Measurements from ENCODE around the gene MYMX. TPM values are rescaled to one million over a fixed set of nuclear protein-coding genes. Genes with fewer than 3 reads are reported as not detected.

The MYMX gene
- polyA plus RNA-seq, 1 experiment = not detected

DNA sequence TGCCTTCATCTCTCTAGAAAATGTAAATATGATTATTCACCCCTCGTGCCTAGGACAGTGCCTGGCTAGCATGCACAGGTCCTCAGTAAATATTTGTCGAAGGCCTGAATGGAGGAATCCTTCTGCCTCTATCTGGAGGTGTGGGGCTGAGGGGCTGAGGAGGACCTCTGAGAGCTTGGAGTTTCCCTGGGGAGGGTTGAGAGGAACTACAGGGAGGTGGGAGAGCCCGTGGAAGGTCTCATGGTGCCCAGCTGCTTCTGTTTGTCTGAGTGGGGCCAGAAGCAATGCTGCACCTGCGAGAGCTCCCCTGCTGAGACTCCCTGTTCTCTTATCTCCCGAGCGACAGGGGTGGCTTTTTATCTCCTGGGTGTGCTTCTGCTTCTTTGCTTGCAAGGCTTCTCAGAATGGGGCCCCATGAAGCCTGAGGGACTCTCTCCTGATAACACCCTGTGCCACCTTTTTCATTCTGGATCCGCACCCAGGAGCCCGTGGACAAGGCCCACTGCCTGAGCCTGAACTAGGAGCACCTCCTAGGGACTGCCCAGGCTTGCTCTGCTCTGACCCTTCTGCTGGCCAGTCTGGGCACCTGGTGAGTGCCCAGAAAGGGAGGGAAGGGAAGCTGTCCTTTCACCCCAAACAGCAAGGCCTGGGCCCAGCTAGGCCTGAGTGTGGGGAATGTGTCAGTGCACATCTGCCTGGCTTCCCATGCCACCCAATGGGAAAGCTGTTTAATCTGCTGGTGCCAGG, 9.0 kb downstream of the MYMX start:
- TF ChIP-seq, protein P1, sequence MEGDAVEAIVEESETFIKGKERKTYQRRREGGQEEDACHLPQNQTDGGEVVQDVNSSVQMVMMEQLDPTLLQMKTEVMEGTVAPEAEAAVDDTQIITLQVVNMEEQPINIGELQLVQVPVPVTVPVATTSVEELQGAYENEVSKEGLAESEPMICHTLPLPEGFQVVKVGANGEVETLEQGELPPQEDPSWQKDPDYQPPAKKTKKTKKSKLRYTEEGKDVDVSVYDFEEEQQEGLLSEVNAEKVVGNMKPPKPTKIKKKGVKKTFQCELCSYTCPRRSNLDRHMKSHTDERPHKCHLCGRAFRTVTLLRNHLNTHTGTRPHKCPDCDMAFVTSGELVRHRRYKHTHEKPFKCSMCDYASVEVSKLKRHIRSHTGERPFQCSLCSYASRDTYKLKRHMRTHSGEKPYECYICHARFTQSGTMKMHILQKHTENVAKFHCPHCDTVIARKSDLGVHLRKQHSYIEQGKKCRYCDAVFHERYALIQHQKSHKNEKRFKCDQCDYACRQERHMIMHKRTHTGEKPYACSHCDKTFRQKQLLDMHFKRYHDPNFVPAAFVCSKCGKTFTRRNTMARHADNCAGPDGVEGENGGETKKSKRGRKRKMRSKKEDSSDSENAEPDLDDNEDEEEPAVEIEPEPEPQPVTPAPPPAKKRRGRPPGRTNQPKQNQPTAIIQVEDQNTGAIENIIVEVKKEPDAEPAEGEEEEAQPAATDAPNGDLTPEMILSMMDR (IDR thresholded peaks at IDR 0.05; ENCODE audit: insufficient read depth, low read depth, low read length) = no peak
- CTCF ChIA-PET = interaction anchor here (2.7 kb wide), 1 partner anchor 53 kb away, joined by 10 read pairs; no protein-coding TSS in a partner anchor
- Histone ChIP-seq H3K36me3 (ENCODE audit: control insufficient read depth, insufficient read depth, low read length) (no peaks in the 10 kb centered on the region), H3K27me3 (ENCODE audit: control insufficient read depth, insufficient read depth, low read length) (no peaks in the 10 kb centered on the region), H3K4me3 (ENCODE audit: low read depth, low read length) (no peak overlapping the region)
- POLR2A ChIA-PET = no interaction called here
- DNase-seq (ENCODE audit: low read depth) = no peak

DNA sequence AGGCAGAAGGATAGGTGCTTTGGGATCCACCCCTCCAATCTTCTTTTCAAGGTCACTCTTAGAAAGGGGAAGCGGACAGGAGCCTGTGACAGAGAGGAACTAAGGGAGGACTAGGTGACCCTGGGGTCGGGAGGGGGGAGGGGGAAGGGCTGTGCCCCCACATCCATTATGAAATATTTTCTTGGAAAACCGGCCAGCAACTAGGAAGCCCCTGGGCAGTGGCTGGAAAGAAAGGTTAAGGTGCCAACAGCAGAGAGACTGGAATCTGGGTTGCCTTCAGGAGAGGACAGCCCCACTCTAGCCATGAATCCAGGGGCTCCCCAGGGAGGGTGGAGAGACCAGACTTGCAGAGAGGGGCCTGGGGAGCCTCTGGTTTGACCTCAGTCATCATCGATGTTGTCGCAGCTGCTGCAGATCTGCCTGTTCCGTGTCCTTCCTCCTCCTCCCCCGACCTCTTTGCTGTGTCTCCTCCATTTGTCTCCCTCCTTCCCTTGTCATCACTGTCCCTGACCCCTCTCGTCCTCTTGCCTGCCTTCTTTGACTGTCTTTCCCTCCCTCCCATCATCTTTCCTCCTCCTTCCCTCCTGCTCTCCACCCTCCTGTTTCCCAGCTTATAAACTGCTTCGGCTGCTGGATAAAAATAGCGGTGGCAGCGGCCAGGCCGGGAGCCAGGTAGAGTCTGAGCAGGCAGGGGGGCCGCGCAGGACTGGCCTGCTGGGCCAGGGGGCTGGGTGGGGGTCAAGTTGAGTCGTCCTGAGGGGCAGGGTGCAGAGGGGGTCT, 9.8 kb downstream of the MYMX start:
- Histone ChIP-seq H3K36me3 (ENCODE audit: control insufficient read depth, insufficient read depth, low read length) (no peaks in the 10 kb centered on the region), H3K4me3 (ENCODE audit: low read depth, low read length) (no peak overlapping the region), H3K27me3 (ENCODE audit: control insufficient read depth, insufficient read depth, low read length) (no peaks in the 10 kb centered on the region)
- ChIA-PET CTCF (interaction anchor here (1.9 to 2.7 kb wide), 2 partner anchors 10 to 54 kb away, joined by 9 to 10 read pairs; no protein-coding TSS in a partner anchor), POLR2A (no interaction called here)
- no peak for DNase-seq (ENCODE audit: low read depth)
- TF ChIP-seq, protein P1 (IDR thresholded peaks at IDR 0.05; ENCODE audit: insufficient read depth, low read depth, low read length) = no peak

DNA sequence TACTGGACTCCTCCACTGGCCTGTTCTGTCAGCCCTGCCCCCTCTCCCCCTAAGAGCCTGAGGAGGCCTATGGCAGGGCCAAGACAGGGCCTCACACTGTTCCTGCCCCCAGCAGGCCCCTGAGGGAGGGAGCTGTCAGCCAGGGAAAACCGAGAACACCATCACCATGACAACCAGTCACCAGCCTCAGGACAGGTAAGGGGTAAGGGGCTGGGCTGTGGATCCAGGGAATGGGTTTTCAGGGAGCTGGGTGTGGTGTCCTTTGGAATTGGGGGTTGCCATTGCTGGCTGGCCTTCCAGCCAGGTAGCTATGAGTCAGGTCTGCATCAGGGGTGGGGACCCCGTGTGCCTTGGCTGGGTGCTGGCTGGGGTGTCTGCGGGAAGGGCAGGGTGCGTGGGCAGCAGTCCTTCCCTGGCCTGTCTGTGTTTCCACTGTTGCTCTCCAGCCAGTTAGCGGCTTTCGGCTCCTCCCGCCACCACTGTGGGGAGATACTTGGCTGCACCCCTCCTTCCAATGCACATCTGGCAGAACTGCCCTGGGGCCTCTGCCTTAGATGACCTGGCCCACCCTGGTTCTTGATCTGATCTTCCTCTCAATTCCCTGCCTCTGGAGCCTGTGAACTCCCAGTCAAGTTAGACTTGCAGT, 10.5 kb downstream of the MYMX start:
- POLR2A ChIA-PET = no interaction called here
- CTCF ChIA-PET = interaction anchor here (0.9 to 1.9 kb wide), 3 partner anchors 9 to 55 kb away, joined by 3 to 9 read pairs (median 6); partner anchors contain the start of gene SLC35B2

DNA sequence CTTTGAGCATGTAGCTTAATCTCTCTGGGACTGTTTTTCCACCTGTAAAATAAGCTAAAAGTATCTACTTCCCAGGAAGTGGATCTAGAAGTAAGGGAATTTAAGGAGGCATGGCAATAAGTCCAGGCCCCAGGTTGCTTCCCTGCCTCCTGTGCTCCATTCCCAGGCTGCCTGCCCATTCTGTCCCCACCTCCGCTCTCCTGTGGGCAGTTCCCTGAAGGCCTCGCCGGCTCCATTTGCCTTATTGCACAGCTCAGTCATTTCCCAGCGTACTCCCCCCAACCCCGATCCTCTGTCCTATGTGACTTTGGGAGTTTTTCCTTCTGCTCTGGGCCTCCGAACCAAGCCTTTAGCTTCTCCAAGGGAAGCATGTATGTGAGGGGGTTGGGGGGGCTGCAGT, 11.3 kb downstream of the MYMX start:
- H3K36me3 ChIP-seq (ENCODE audit: control insufficient read depth, insufficient read depth, low read length) = no peaks in the 10 kb centered on the region; the same call in 1 of the 2 replicates
- POLR2A ChIA-PET = no interaction called here
- no peak overlapping the region for H3K4me3 ChIP-seq (ENCODE audit: low read depth, low read length)
- CTCF ChIA-PET = interaction anchor here (0.7 to 1.9 kb wide), 4 partner anchors 9 to 55 kb away, joined by 3 to 9 read pairs (median 4); partner anchors contain the start of gene SLC35B2
- TF ChIP-seq, protein P1 (IDR thresholded peaks at IDR 0.05; ENCODE audit: insufficient read depth, low read depth, low read length) = no peak
- no peaks in the 10 kb centered on the region for H3K27me3 ChIP-seq (ENCODE audit: control insufficient read depth, insufficient read depth, low read length)
- no peak for DNase-seq (ENCODE audit: low read depth)

More for the DNA sequence above, 10.5 kb downstream of the MYMX start:
- TF ChIP-seq, protein P1 (IDR thresholded peaks at IDR 0.05; ENCODE audit: insufficient read depth, low read depth, low read length) = no peak
- Histone ChIP-seq H3K27me3 (ENCODE audit: control insufficient read depth, insufficient read depth, low read length) (no peaks in the 10 kb centered on the region), H3K36me3 (ENCODE audit: control insufficient read depth, insufficient read depth, low read length) (no peaks in the 10 kb centered on the region), H3K4me3 (ENCODE audit: low read depth, low read length) (no peak overlapping the region)
- DNase-seq (ENCODE audit: low read depth) = no peak
